IMR-90 (cell line): ENCODE results near the gene EGLN1. TPM values are rescaled to one million over a fixed set of nuclear protein-coding genes. Genes with fewer than 3 reads are reported as not detected.

ENCODE experiments used
- ATAC-seq: fragments of 200-7000 bp; cut with Tn5 transposase; 2 replicates; pipeline ENCODE4 v1.9.1; 2020; ENCODE audit warnings: low read depth, mild to moderate bottlenecking, moderate library complexity
- BruUV-seq: library from RNA; stranded (reverse); fragments of 400-500 nt; replicated peaks from 2 replicates; lab custom pipeline; 2021; lab: Mats Ljungman, UMichigan
- CTCF ChIA-PET: fragments of 300-600 bp; formaldehyde crosslinking; extraction: SDS; loops from one replicate; lab custom pipeline; 2021; ENCODE audit warnings: antibody characterized with exemption; lab: Yijun Ruan, JAX
- POLR2A ChIA-PET: fragments of 300-600 bp; sonication (Branson Sonifier 250); formaldehyde crosslinking; loops from one replicate; lab custom pipeline; 2022; ENCODE audit warnings: antibody characterized with exemption; ENCODE audit not compliant: unreplicated experiment; lab: Charles Lee
- DNase-seq: peaks from one replicate; pipeline ENCODE4 v3.0.0; 2013
- H2AFZ ChIP-seq: replicated peaks from 2 replicates; pipeline ENCODE3; 2013; ENCODE audit warnings: low read length, mild to moderate bottlenecking; ENCODE audit not compliant: poor library complexity
- H2AK5ac ChIP-seq: 2 replicates; pipeline ENCODE4 v1.6.1; 2013; ENCODE audit warnings: low read depth, low read length, inconsistent platforms
- H2AK9ac ChIP-seq: replicated peaks from 2 replicates; pipeline ENCODE3; 2013; ENCODE audit warnings: mild to moderate bottlenecking, low read depth, low read length, moderate library complexity; ENCODE audit not compliant: poor library complexity
- H2BK120ac ChIP-seq: 2 replicates; pipeline ENCODE4 v1.6.1; 2013; ENCODE audit warnings: low read depth, low read length, inconsistent platforms
- H2BK15ac ChIP-seq: 3 replicates; pipeline ENCODE4 v1.6.1; 2013; ENCODE audit warnings: low read depth, low read length, inconsistent platforms
- H2BK20ac ChIP-seq: 2 replicates; pipeline ENCODE4 v1.6.1; 2013; ENCODE audit warnings: low read depth, mild to moderate bottlenecking, inconsistent platforms, low read length, moderate library complexity
- H2BK5ac ChIP-seq: 2 replicates; pipeline ENCODE4 v1.6.1; 2013; ENCODE audit warnings: mild to moderate bottlenecking, low read depth, low read length, inconsistent platforms; ENCODE audit not compliant: poor library complexity, severe bottlenecking
- H3K14ac ChIP-seq: replicated peaks from 2 replicates; pipeline ENCODE4 v1.6.1; 2013; ENCODE audit warnings: low read depth, low read length, inconsistent platforms
- H3K18ac ChIP-seq: 2 replicates; pipeline ENCODE4 v1.6.1; 2013; ENCODE audit warnings: low read depth, low read length, control low read depth
- H3K23ac ChIP-seq: 2 replicates; pipeline ENCODE4 v1.6.1; 2013; ENCODE audit warnings: low read depth, low read length, inconsistent platforms
- H3K27ac ChIP-seq: 2 replicates; pipeline ENCODE4 v1.5.1; 2013; ENCODE audit warnings: mild to moderate bottlenecking, control low read depth, low read length; ENCODE audit not compliant: insufficient read depth
- H3K27me3 ChIP-seq: 2 replicates; pipeline ENCODE4 v1.6.1; 2013; ENCODE audit warnings: low read length; ENCODE audit not compliant: control insufficient read depth, insufficient read depth
- H3K36me3 ChIP-seq: 2 replicates; pipeline ENCODE4 v1.6.1; 2013; ENCODE audit warnings: low read length, mixed read lengths; ENCODE audit not compliant: control insufficient read depth, insufficient read depth
- H3K4ac ChIP-seq: 2 replicates; pipeline ENCODE4 v1.6.1; 2013; ENCODE audit warnings: low read depth, low read length, inconsistent platforms
- H3K4me1 ChIP-seq: 2 replicates; pipeline ENCODE4 v1.6.1; 2013; ENCODE audit warnings: low read length, mixed read lengths; ENCODE audit not compliant: control insufficient read depth, insufficient read depth
- H3K4me2 ChIP-seq: 2 replicates; pipeline ENCODE4 v1.6.1; 2013; ENCODE audit warnings: low read depth, mild to moderate bottlenecking, control low read depth, low read length, moderate library complexity
- H3K4me3 ChIP-seq: 2 replicates; pipeline ENCODE4 v1.5.1; 2013; ENCODE audit warnings: low read depth, mild to moderate bottlenecking, control low read depth, low read length, moderate library complexity; ENCODE audit not compliant: insufficient read depth
- H3K56ac ChIP-seq: 2 replicates; pipeline ENCODE4 v1.6.1; 2013; ENCODE audit warnings: low read length, inconsistent platforms; ENCODE audit not compliant: insufficient read depth; ENCODE audit errors: extremely low read depth
- H3K79me1 ChIP-seq, 2 experiments: 2 replicates each; pipeline ENCODE4 v1.6.1; 2013; ENCODE audit warnings: low read length in 2 of 2, inconsistent platforms in 1 of 2, low read depth in 1 of 2
- H3K9ac ChIP-seq: 2 replicates; pipeline ENCODE4 v1.6.1; 2013; ENCODE audit warnings: low read depth, low read length, control low read depth
- H3K9me1 ChIP-seq: 2 replicates; pipeline ENCODE4 v1.6.1; 2013; ENCODE audit warnings: low read length, inconsistent platforms; ENCODE audit not compliant: insufficient read depth
- H3K9me3 ChIP-seq: 2 replicates; pipeline ENCODE4 v1.6.1; 2013; ENCODE audit warnings: low read length; ENCODE audit not compliant: control insufficient read depth, insufficient read depth
- H4K20me1 ChIP-seq: 2 replicates; pipeline ENCODE4 v1.6.1; 2013; ENCODE audit warnings: low read length, inconsistent platforms; ENCODE audit not compliant: insufficient read depth
- H4K5ac ChIP-seq: 2 replicates; pipeline ENCODE4 v1.6.1; 2013; ENCODE audit warnings: mild to moderate bottlenecking, low read depth, low read length, control low read depth
- H4K8ac ChIP-seq, 2 experiments: 2 replicates each; pipeline ENCODE4 v1.6.1; 2013; ENCODE audit warnings: low read depth in 2 of 2, low read length in 2 of 2, control low read depth in 1 of 2, inconsistent platforms in 1 of 2
- H4K91ac ChIP-seq: 2 replicates; pipeline ENCODE4 v1.6.1; 2013; ENCODE audit warnings: low read depth, low read length, inconsistent platforms; ENCODE audit not compliant: insufficient read depth
- BHLHE40 ChIP-seq: fragments of 150-350 bp; IDR thresholded peaks from 2 replicates; pipeline ENCODE4 v1.6.1; 2016; ENCODE audit warnings: mild to moderate bottlenecking, low read depth, low read length
- CEBPB ChIP-seq: IDR thresholded peaks from 2 replicates; pipeline ENCODE4 v1.6.1; 2012; ENCODE audit warnings: low read depth, low read length, improper control_type of control experiment
- CHD1 ChIP-seq: IDR thresholded peaks from 2 replicates; pipeline ENCODE4 v1.6.1; 2012; ENCODE audit warnings: low read depth, low read length, improper control_type of control experiment
- FOS ChIP-seq: fragments of 150-350 bp; IDR thresholded peaks from 2 replicates; pipeline ENCODE4 v1.6.1; 2016; ENCODE audit warnings: low read depth, low read length
- MAFK ChIP-seq: IDR thresholded peaks from 2 replicates; pipeline ENCODE4 v1.6.1; 2012; ENCODE audit warnings: low read depth, low read length, improper control_type of control experiment
- MAZ ChIP-seq: IDR thresholded peaks from 2 replicates; pipeline ENCODE4 v1.6.1; 2012; ENCODE audit warnings: low read depth, mild to moderate bottlenecking, low read length, improper control_type of control experiment, moderate library complexity, borderline replicate concordance
- MXI1 ChIP-seq: IDR thresholded peaks from 2 replicates; pipeline ENCODE4 v1.6.1; 2012; ENCODE audit warnings: low read depth, mild to moderate bottlenecking, low read length, moderate library complexity, borderline replicate concordance
- NFE2L2 ChIP-seq: fragments of 150-350 bp; IDR thresholded peaks from 2 replicates; pipeline ENCODE4 v1.6.1; 2016; ENCODE audit warnings: low read depth, mild to moderate bottlenecking, low read length
- POLR2A ChIP-seq: IDR thresholded peaks from 2 replicates; pipeline ENCODE4 v1.6.1; 2012; ENCODE audit warnings: mild to moderate bottlenecking, low read depth, low read length
- RAD21 ChIP-seq: IDR thresholded peaks from 2 replicates; pipeline ENCODE4 v1.6.1; 2012; ENCODE audit warnings: low read length, improper control_type of control experiment
- RCOR1 ChIP-seq: IDR thresholded peaks from 2 replicates; pipeline ENCODE4 v1.6.1; 2012; ENCODE audit warnings: mild to moderate bottlenecking, low read length, improper control_type of control experiment; ENCODE audit not compliant: insufficient replicate concordance
- RFX5 ChIP-seq: IDR thresholded peaks from 2 replicates; pipeline ENCODE4 v1.8.0; 2012; ENCODE audit warnings: low read depth, mild to moderate bottlenecking, low read length, moderate library complexity
- SMC3 ChIP-seq: fragments of 150-350 bp; IDR thresholded peaks from 2 replicates; pipeline ENCODE4 v1.6.1; 2016; ENCODE audit warnings: low read depth, mild to moderate bottlenecking, antibody characterized with exemption, low read length, moderate library complexity
- WGBS, 2 experiments: methylation state at CpG; one replicate each; pipeline versions ENCODE4 v1.1.5 to v1.1.7; 2013; ENCODE audit warnings: missing lambda C conversion rate in 2 of 2; ENCODE audit not compliant: insufficient read length in 1 of 2; ENCODE audit errors: extremely low coverage in 2 of 2; 5-methylcytosine and 5-hydroxymethylcytosine counted together
- dilution Hi-C: fragments of 300-500 bp; cut with HindIII; formaldehyde crosslinking; loops from one replicate; pipeline ENCODE4 v1.14.3; 2018; ENCODE audit warnings: low sequenced_read_pairs; ENCODE audit not compliant: unreplicated experiment
- in situ Hi-C: fragments of 300-500 bp; cut with MboI; formaldehyde crosslinking; loops from 3 replicates; pipeline ENCODE4 v1.14.3; 2019; ENCODE audit warnings: low sequenced_read_pairs, inconsistent platforms, mixed read lengths
- intact Hi-C: fragments of 100-400 bp; cut with micrococcal nuclease; formaldehyde crosslinking; loops from 2 replicates; pipeline ENCODE4 v1.10.0; 2022
- polyA plus RNA-seq, 3 experiments: library from polyadenylated mRNA; depleted of rRNA; stranded (reverse); fragments of >200 nt; gene quantifications; 2 replicates each; pipeline ENCODE4 v1.2.3, GENCODE V29; 2012; ENCODE audit warnings: low replicate concordance in 1 of 3
- total RNA-seq: library from RNA; depleted of rRNA; stranded (reverse); fragments of >200 nt; gene quantifications from 2 replicates; pipeline ENCODE4 v1.2.3, GENCODE V29; 2012
- TF ChIP-seq, protein P1 (sequence below): fragments of 150-350 bp; IDR thresholded peaks from 2 replicates; pipeline ENCODE4 v1.6.1; 2017; ENCODE audit warnings: mild to moderate bottlenecking, antibody characterized with exemption, low read length, low read depth
- TF ChIP-seq, protein P2 (sequence below): conservative IDR thresholded peaks from 2 replicates; pipeline ENCODE4 v1.5.1; 2012; ENCODE audit warnings: mild to moderate bottlenecking, low read depth, low read length, improper control_type of control experiment
- TF ChIP-seq, protein P3 (sequence below): fragments of 150-350 bp; IDR thresholded peaks from 2 replicates; pipeline ENCODE4 v1.6.1; 2016; ENCODE audit warnings: low read depth, mild to moderate bottlenecking, low read length, moderate library complexity, borderline replicate concordance

The EGLN1 gene
- total and polyA plus RNA-seq, 2 of the 4 experiments (the other 2 are of a cell fraction) = 25.7 to 26.9 TPM

DNA sequence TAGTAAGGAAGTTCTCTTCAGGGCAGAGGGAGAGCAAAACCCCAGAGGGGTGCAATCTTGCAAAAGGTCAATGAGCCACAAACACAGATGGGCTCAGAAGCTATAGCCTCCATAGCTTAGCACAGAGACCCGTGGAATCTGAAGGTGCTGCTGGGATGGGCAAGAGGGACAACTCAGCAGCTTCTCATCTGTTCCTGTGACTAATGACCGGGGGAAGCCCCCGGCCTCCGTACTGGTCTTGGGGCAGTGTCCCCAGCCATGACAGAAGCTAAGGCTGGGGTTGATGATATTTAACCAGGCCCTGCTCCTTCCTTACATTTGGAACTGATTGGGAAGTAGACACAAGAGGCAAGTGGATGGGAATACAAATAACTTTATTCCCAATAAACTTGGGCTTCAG is 103.5 kb downstream of the EGLN1 start:
- no peak overlapping the region for H3K18ac ChIP-seq
- CTCF ChIA-PET = no interaction called here
- no peak overlapping the region for H3K56ac ChIP-seq
- no peak for ATAC-seq
- no peak overlapping the region for H2BK5ac ChIP-seq
- H4K20me1 ChIP-seq = no peaks in the 10 kb centered on the region
- no peak overlapping the region for H3K9ac ChIP-seq
- no peaks in the 10 kb centered on the region for H3K79me1 ChIP-seq
- no peak overlapping the region for H3K4ac ChIP-seq
- no peak overlapping the region for H2BK15ac ChIP-seq
- no peaks in the 10 kb centered on the region for H3K36me3 ChIP-seq
- no peak overlapping the region for H2AFZ ChIP-seq
- H3K9me1 ChIP-seq = no peaks in the 10 kb centered on the region
- no peak overlapping the region for H4K5ac ChIP-seq
- in situ Hi-C loops (no loop called here), dilution Hi-C loops (no loop called here), intact Hi-C loops (no loop called here)
- H3K27me3 ChIP-seq = no peaks in the 10 kb centered on the region
- H2BK120ac ChIP-seq = no peak overlapping the region
- no peak overlapping the region for H4K91ac ChIP-seq
- no peak overlapping the region for H3K4me2 ChIP-seq
- no peak overlapping the region for H2AK9ac ChIP-seq
- no CpG with 5 or more reads among the region's 4 CpGs for whole genome bisulfite sequencing, 2 experiments
- no peak overlapping the region for H2AK5ac ChIP-seq
- no peak overlapping the region for H3K23ac ChIP-seq
- H4K8ac ChIP-seq = no peak overlapping the region
- no peaks in the 10 kb centered on the region for H3K4me1 ChIP-seq
- TF ChIP-seq POLR2A = no peak
- no peak for TF ChIP-seq RAD21
- no peak for TF ChIP-seq RCOR1
- TF ChIP-seq MAFK = no peak
- TF ChIP-seq RFX5 = no peak
- TF ChIP-seq CEBPB = no peak
- no peak for TF ChIP-seq NFE2L2
- TF ChIP-seq, protein P1, sequence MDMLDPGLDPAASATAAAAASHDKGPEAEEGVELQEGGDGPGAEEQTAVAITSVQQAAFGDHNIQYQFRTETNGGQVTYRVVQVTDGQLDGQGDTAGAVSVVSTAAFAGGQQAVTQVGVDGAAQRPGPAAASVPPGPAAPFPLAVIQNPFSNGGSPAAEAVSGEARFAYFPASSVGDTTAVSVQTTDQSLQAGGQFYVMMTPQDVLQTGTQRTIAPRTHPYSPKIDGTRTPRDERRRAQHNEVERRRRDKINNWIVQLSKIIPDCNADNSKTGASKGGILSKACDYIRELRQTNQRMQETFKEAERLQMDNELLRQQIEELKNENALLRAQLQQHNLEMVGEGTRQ = no peak
- TF ChIP-seq FOS = no peak
- no peak for TF ChIP-seq SMC3
- no peak for TF ChIP-seq CHD1
- TF ChIP-seq, protein P2, sequence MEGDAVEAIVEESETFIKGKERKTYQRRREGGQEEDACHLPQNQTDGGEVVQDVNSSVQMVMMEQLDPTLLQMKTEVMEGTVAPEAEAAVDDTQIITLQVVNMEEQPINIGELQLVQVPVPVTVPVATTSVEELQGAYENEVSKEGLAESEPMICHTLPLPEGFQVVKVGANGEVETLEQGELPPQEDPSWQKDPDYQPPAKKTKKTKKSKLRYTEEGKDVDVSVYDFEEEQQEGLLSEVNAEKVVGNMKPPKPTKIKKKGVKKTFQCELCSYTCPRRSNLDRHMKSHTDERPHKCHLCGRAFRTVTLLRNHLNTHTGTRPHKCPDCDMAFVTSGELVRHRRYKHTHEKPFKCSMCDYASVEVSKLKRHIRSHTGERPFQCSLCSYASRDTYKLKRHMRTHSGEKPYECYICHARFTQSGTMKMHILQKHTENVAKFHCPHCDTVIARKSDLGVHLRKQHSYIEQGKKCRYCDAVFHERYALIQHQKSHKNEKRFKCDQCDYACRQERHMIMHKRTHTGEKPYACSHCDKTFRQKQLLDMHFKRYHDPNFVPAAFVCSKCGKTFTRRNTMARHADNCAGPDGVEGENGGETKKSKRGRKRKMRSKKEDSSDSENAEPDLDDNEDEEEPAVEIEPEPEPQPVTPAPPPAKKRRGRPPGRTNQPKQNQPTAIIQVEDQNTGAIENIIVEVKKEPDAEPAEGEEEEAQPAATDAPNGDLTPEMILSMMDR = no peak
- TF ChIP-seq MAZ = no peak
- TF ChIP-seq, protein P3, sequence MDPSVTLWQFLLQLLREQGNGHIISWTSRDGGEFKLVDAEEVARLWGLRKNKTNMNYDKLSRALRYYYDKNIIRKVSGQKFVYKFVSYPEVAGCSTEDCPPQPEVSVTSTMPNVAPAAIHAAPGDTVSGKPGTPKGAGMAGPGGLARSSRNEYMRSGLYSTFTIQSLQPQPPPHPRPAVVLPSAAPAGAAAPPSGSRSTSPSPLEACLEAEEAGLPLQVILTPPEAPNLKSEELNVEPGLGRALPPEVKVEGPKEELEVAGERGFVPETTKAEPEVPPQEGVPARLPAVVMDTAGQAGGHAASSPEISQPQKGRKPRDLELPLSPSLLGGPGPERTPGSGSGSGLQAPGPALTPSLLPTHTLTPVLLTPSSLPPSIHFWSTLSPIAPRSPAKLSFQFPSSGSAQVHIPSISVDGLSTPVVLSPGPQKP = no peak
- no peak for TF ChIP-seq BHLHE40
- no peak for TF ChIP-seq MXI1
- no TSS peak for BruUV-seq
- H2BK20ac ChIP-seq = no peak overlapping the region
- H3K27ac ChIP-seq = no peak overlapping the region
- H3K9me3 ChIP-seq = no peaks in the 10 kb centered on the region; the same call in 1 of the 2 replicates
- POLR2A ChIA-PET = no interaction called here
- DNase-seq = no peak
- H3K14ac ChIP-seq = no peak overlapping the region
- H3K4me3 ChIP-seq = no peak overlapping the region
